Testis (tissue), 3 donors: ENCODE data around the gene PMFBP1. TPM values are rescaled to one million over a fixed set of nuclear protein-coding genes. Genes with fewer than 3 reads are reported as not detected.

Experiments
- DNase-seq: peaks from one replicate; pipeline ENCODE4 v3.0.0-alpha.2; 2019
- H3K27ac ChIP-seq, 2 donors: fragments of 200-600 bp; sonication (generic); one replicate each; pipeline ENCODE4 v1.5.1; 2019
- H3K27me3 ChIP-seq: fragments of 200-600 bp; sonication (generic); one replicate; pipeline ENCODE4 v1.5.1; 2019
- H3K36me3 ChIP-seq: fragments of 200-600 bp; sonication (generic); one replicate; pipeline ENCODE4 v1.5.1; 2017; ENCODE audit warnings: low read depth; ENCODE audit errors: missing control alignments
- H3K4me1 ChIP-seq: fragments of 200-600 bp; sonication (generic); one replicate; pipeline ENCODE4 v1.5.1; 2019
- H3K4me3 ChIP-seq, 2 donors: fragments of 200-600 bp; sonication (generic); one replicate each; pipeline ENCODE4 v1.5.1; 2017 to 2019
- H3K9me3 ChIP-seq: fragments of 200-600 bp; sonication (generic); one replicate; pipeline ENCODE4 v1.5.1; 2017
- POLR2A ChIP-seq: fragments of 450-650 bp; IDR thresholded peaks from one replicate; pipeline ENCODE4 v1.6.1; 2017; ENCODE audit warnings: antibody characterized with exemption, mild to moderate bottlenecking, moderate library complexity
- WGBS, 2 donors: methylation state at CpG; one replicate each; pipeline ENCODE4 v1.1.5; 2018; 5-methylcytosine and 5-hydroxymethylcytosine counted together
- intact Hi-C: fragments of 100-400 bp; cut with DNase I; formaldehyde crosslinking; loops from one replicate; pipeline ENCODE4 v1.15.1; 2023; ENCODE audit warnings: low total_unique reads
- polyA plus RNA-seq: library from polyadenylated mRNA; stranded (reverse); fragments of 350-450 nt; fragmentation: Illumina TruSeq; extraction: RNeasy Lipid Tissue Mini Kit (QIAGEN cat#74804); gene quantifications from one replicate; pipeline ENCODE4 v1.2.3, GENCODE V29; 2014; ENCODE audit warnings: low read depth, low replicate concordance; ENCODE audit not compliant: insufficient read depth
- total RNA-seq, 2 donors: library from RNA; depleted of rRNA; stranded (reverse); fragments of >200 nt; gene quantifications; one replicate each; pipeline ENCODE4 v1.2.3, GENCODE V29; 2016
- TF ChIP-seq, protein P1 (sequence below), 3 experiments: fragments of 450-650 bp in 2 of 3; fragments of 200-600 bp in 1 of 3; sonication (generic) in 1 of 3; IDR thresholded peaks; one replicate each; pipeline ENCODE4 v1.5.1; 2016 to 2019; ENCODE audit warnings: antibody characterized with exemption in 3 of 3, mild to moderate bottlenecking in 2 of 3, moderate library complexity in 1 of 3

The PMFBP1 gene
- total and polyA plus RNA-seq, 3 donors from 2014 or later = 14.4 to 33.5 (median 24.3) TPM

DNA sequence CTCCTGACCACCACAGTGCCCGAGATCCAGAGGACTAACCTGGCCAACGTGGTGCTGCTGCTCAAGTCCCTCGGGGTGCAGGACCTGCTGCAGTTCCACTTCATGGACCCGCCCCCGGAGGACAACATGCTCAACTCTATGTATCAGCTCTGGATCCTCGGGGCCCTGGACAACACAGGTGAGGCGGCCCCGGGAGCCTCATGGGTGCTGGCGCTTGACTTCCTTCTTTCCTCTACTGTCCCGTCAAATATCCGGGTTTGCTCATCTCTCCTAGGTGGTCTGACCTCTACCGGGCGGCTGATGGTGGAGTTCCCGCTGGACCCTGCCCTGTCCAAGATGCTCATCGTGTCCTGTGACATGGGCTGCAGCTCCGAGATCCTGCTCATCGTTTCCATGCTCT lies 64.6 kb downstream of the PMFBP1 start:
- H3K4me3 ChIP-seq = no peak overlapping the region
- TF ChIP-seq, protein P1, sequence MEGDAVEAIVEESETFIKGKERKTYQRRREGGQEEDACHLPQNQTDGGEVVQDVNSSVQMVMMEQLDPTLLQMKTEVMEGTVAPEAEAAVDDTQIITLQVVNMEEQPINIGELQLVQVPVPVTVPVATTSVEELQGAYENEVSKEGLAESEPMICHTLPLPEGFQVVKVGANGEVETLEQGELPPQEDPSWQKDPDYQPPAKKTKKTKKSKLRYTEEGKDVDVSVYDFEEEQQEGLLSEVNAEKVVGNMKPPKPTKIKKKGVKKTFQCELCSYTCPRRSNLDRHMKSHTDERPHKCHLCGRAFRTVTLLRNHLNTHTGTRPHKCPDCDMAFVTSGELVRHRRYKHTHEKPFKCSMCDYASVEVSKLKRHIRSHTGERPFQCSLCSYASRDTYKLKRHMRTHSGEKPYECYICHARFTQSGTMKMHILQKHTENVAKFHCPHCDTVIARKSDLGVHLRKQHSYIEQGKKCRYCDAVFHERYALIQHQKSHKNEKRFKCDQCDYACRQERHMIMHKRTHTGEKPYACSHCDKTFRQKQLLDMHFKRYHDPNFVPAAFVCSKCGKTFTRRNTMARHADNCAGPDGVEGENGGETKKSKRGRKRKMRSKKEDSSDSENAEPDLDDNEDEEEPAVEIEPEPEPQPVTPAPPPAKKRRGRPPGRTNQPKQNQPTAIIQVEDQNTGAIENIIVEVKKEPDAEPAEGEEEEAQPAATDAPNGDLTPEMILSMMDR (IDR thresholded peaks at IDR 0.05) = no peak
- TF ChIP-seq POLR2A = no peak
- no peaks in the 10 kb centered on the region for H3K4me1 ChIP-seq
- H3K9me3 ChIP-seq = no peaks in the 10 kb centered on the region
- intact Hi-C loops = no loop called here
- DNase-seq = no peak
- H3K27me3 ChIP-seq = no peaks in the 10 kb centered on the region
- no peak overlapping the region for H3K27ac ChIP-seq
- H3K36me3 ChIP-seq = no peaks in the 10 kb centered on the region
- WGBS, 2 donors = 89 to 93% methylated on average over 15 to 17 of the region's 17 CpGs

- TF ChIP-seq, protein P1 (IDR thresholded peaks at IDR 0.05) = no peak
- TF ChIP-seq POLR2A = no peak
- intact Hi-C loops = no loop called here
- no peaks in the 10 kb centered on the region for H3K4me1 ChIP-seq
- no peak for DNase-seq
- no peak overlapping the region for H3K4me3 ChIP-seq
- no peaks in the 10 kb centered on the region for H3K9me3 ChIP-seq
- H3K27me3 ChIP-seq = no peaks in the 10 kb centered on the region
- WGBS, 2 donors = 92% methylated on average over 9 to 12 of the region's 12 CpGs
- H3K36me3 ChIP-seq = no peaks in the 10 kb centered on the region
- no peak overlapping the region for H3K27ac ChIP-seq
Observed at GRCh38 chr16:72105978-72106377, 66.0 kb downstream of the PMFBP1 start.

GRCh38 chr16:72104905-72105304 lies 67.0 kb downstream of the PMFBP1 start:
- H3K4me1 ChIP-seq = no peaks in the 10 kb centered on the region
- TF ChIP-seq, protein P1 (IDR thresholded peaks at IDR 0.05) = no peak
- TF ChIP-seq POLR2A = no peak
- WGBS, 2 donors = 94 to 95% methylated on average over 6 to 9 of the region's 9 CpGs
- intact Hi-C loops = no loop called here
- H3K36me3 ChIP-seq = no peaks in the 10 kb centered on the region
- no peaks in the 10 kb centered on the region for H3K27me3 ChIP-seq
- no peak overlapping the region for H3K4me3 ChIP-seq
- H3K9me3 ChIP-seq = no peaks in the 10 kb centered on the region
- DNase-seq = no peak
- H3K27ac ChIP-seq = no peak overlapping the region

DNA sequence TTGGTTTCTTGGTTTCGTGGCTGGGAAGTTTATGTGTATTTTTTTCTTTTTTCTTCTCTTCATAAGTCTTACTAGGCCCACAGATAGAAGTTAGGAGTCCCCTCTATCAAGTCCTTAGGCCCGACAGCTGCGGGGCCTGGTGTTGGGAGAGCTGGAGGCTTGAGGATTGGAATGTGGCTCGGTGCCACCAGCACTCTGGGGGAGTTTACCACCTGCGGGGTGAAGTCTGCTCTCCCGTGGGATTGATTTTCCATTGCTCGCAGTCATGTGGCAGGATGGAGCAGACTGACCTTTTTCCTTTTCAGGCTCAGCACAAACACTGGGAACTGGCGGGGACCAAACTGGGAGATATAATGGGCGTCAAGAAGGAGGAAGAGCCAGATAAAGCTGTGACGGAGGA lies 70.8 kb downstream of the PMFBP1 start:
- intact Hi-C loops = no loop called here
- DNase-seq = no peak
- TF ChIP-seq, protein P1 (IDR thresholded peaks at IDR 0.05) = no peak
- no peak for TF ChIP-seq POLR2A
- no peaks in the 10 kb centered on the region for H3K4me1 ChIP-seq
- H3K4me3 ChIP-seq = no peak overlapping the region
- H3K36me3 ChIP-seq = no peaks in the 10 kb centered on the region
- H3K27ac ChIP-seq = no peak overlapping the region
- WGBS, 2 donors = 43 to 73% methylated on average over 10 of the region's 10 CpGs
- H3K27me3 ChIP-seq = no peaks in the 10 kb centered on the region
- H3K9me3 ChIP-seq = no peaks in the 10 kb centered on the region

DNA sequence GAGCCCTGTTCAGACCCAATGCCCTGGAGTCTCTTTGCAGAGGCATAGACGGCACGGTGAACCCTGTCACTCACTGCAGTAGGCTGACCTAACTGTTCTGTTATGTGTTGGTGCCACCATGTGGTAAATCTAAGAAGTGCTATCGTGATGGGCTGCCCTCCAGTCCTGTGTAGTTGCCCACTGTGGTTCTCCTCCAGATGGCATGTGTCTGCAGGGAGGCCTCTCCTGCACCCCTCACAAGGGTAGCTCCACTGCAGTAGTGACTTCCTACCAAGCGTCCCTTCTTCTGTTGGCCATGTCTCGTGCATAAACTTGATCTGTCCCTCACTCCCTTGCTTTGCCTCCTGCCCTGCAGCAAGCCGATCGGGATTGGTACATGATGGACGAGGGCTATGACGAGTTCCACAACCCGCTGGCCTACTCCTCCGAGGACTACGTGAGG lies 72.6 kb downstream of the PMFBP1 start:
- intact Hi-C loops = no loop called here
- Histone ChIP-seq H3K36me3 (no peaks in the 10 kb centered on the region), H3K4me1 (peaks cover 13% of the 10 kb centered on the region), H3K4me3 (no peak overlapping the region), H3K9me3 (no peaks in the 10 kb centered on the region), H3K27me3 (no peaks in the 10 kb centered on the region), H3K27ac (no peak overlapping the region)
- 67 to 75% methylated on average over 12 of the region's 12 CpGs for WGBS, 2 donors
- peak; percentile 75 for DNase-seq
- TF ChIP-seq, protein P1 (IDR thresholded peaks at IDR 0.05) = peak; percentile 18 to 56 (median 55)
- no peak for TF ChIP-seq POLR2A
